GM23338 (cell line): Measurements from ENCODE around the gene ADAM11.

ENCODE experiments used
- EZH2 ChIP-seq: fragments of 200-600 bp; sonication (generic); IDR thresholded peaks from one replicate; pipeline ENCODE4 v1.8.0; 2017; ENCODE audit warnings: antibody characterized with exemption, mild to moderate bottlenecking, low read depth; ENCODE audit not compliant: unreplicated experiment
- EZH2phosphoT487 ChIP-seq: fragments of 200-600 bp; sonication (generic); IDR thresholded peaks from one replicate; pipeline ENCODE4 v1.8.1; 2018; ENCODE audit warnings: antibody characterized with exemption; ENCODE audit not compliant: unreplicated experiment
- POLR2AphosphoS5 ChIP-seq: IDR thresholded peaks from 2 replicates; pipeline ENCODE4 v1.6.1; 2016; ENCODE audit warnings: antibody characterized with exemption, low read depth
- STAT1 ChIP-seq: IDR thresholded peaks from one replicate; pipeline ENCODE4 v1.6.1; 2016; ENCODE audit warnings: antibody characterized with exemption; ENCODE audit not compliant: unreplicated experiment
- ZNF331 ChIP-seq: fragments of 250-450 bp; sonication (Bioruptor Pico); IDR thresholded peaks from 2 replicates; pipeline ENCODE4 v1.5.0; 2020; ENCODE audit warnings: low read depth, mild to moderate bottlenecking, moderate library complexity
- TF ChIP-seq, protein P1 (sequence below), 2 experiments: fragments of 200-600 bp in 1 of 2; sonication (generic) in 1 of 2; conservative IDR thresholded peaks; 2 replicates each; pipeline versions ENCODE4 v1.5.1 to v1.6.1; 2016 to 2017; ENCODE audit warnings: antibody characterized with exemption in 2 of 2, low read depth in 2 of 2, mild to moderate bottlenecking in 2 of 2, moderate library complexity in 1 of 2
- TF ChIP-seq, protein P2 (sequence below): IDR thresholded peaks from one replicate; pipeline ENCODE4 v1.6.1; 2018; ENCODE audit warnings: antibody characterized with exemption; ENCODE audit not compliant: unreplicated experiment

DNA sequence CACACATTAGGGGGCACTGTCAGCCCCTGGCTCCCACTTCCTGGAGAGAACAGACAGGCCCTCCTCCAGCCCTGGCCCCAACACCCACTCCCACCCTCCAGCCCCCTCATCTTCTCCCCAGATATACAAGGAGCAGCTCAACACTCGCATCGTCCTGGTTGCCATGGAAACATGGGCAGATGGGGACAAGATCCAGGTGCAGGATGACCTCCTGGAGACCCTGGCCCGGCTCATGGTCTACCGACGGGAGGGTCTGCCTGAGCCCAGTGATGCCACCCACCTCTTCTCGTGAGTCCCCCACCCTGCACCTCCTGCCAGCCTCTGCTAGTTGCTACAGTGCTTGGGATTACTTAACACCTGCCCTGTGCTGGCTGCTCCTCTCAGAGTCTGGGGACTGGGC is 14.4 kb downstream of the ADAM11 start:
- TF ChIP-seq, protein P1, sequence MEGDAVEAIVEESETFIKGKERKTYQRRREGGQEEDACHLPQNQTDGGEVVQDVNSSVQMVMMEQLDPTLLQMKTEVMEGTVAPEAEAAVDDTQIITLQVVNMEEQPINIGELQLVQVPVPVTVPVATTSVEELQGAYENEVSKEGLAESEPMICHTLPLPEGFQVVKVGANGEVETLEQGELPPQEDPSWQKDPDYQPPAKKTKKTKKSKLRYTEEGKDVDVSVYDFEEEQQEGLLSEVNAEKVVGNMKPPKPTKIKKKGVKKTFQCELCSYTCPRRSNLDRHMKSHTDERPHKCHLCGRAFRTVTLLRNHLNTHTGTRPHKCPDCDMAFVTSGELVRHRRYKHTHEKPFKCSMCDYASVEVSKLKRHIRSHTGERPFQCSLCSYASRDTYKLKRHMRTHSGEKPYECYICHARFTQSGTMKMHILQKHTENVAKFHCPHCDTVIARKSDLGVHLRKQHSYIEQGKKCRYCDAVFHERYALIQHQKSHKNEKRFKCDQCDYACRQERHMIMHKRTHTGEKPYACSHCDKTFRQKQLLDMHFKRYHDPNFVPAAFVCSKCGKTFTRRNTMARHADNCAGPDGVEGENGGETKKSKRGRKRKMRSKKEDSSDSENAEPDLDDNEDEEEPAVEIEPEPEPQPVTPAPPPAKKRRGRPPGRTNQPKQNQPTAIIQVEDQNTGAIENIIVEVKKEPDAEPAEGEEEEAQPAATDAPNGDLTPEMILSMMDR (conservative IDR thresholded peaks at IDR 0.05; ENCODE audit: low read depth in 2 of 2): no peak
- TF ChIP-seq EZH2: no peak
- TF ChIP-seq, protein P2, sequence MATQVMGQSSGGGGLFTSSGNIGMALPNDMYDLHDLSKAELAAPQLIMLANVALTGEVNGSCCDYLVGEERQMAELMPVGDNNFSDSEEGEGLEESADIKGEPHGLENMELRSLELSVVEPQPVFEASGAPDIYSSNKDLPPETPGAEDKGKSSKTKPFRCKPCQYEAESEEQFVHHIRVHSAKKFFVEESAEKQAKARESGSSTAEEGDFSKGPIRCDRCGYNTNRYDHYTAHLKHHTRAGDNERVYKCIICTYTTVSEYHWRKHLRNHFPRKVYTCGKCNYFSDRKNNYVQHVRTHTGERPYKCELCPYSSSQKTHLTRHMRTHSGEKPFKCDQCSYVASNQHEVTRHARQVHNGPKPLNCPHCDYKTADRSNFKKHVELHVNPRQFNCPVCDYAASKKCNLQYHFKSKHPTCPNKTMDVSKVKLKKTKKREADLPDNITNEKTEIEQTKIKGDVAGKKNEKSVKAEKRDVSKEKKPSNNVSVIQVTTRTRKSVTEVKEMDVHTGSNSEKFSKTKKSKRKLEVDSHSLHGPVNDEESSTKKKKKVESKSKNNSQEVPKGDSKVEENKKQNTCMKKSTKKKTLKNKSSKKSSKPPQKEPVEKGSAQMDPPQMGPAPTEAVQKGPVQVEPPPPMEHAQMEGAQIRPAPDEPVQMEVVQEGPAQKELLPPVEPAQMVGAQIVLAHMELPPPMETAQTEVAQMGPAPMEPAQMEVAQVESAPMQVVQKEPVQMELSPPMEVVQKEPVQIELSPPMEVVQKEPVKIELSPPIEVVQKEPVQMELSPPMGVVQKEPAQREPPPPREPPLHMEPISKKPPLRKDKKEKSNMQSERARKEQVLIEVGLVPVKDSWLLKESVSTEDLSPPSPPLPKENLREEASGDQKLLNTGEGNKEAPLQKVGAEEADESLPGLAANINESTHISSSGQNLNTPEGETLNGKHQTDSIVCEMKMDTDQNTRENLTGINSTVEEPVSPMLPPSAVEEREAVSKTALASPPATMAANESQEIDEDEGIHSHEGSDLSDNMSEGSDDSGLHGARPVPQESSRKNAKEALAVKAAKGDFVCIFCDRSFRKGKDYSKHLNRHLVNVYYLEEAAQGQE: no peak
- no peak for TF ChIP-seq POLR2AphosphoS5
- TF ChIP-seq EZH2phosphoT487: no peak
- TF ChIP-seq ZNF331 (CRISPR knock-in tag): no peak
- no peak for TF ChIP-seq STAT1
